ENCODE measurements around the gene KCNJ6.
"Not testable (repeated sequence)": the region's sequence is repeated elsewhere in the genome, so short reads cannot be mapped to it uniquely, and the experiment has no call there.

DNA sequence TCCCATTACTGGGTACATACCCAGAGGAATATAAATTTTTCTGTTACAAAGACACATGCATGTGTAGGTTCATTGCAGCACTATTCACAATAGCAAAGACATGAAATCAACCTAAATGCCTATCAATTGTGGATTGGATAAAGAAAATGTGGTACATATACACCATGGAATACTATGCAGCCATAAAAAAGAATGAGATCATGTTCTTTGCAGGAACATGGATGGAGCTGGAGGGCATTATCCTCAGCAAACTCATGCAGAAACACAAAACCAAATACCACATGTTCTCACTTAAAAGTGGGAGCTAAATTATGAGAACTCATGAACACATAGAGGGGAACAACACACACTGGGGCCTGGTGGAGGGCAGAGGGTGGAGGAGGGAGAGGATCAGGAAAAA, 272.4 kb downstream of the KCNJ6 start:
- TF ChIP-seq CTCF (IDR thresholded peaks at IDR 0.05; ENCODE audit: low read depth, low read length); EZH2phosphoT487 (IDR thresholded peaks at IDR 0.05; ENCODE audit: low read depth): not testable (repeated sequence)
